ENCODE measurements around the gene C11orf52. TPM values are rescaled to one million over a fixed set of nuclear protein-coding genes. Genes with fewer than 3 reads are reported as not detected.

Gene C11orf52
- total and polyA plus RNA-seq, 2 donors (not counting 3 experiments of a cell fraction or from before 2014, with no cell fraction given): 0.31 to 0.76 TPM

GRCh38 chr11:111935317-111936039 lies 16.8 kb downstream of the C11orf52 start:
- TF ChIP-seq, protein P1, sequence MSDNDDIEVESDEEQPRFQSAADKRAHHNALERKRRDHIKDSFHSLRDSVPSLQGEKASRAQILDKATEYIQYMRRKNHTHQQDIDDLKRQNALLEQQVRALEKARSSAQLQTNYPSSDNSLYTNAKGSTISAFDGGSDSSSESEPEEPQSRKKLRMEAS (IDR thresholded peaks at IDR 0.05; ENCODE audit: insufficient read depth, insufficient read length): no peak
- TF ChIP-seq POLR2A (IDR thresholded peaks at IDR 0.05; ENCODE audit: low read depth, low read length) (no peak), EZH2 (IDR thresholded peaks at IDR 0.05; ENCODE audit: borderline replicate concordance, low read depth, low read length, severe bottlenecking) (no peak), GATA2 (IDR thresholded peaks at IDR 0.05; ENCODE audit: insufficient read depth, insufficient read length, low read depth, low read length) (no peak), FOS (IDR thresholded peaks at IDR 0.05; ENCODE audit: borderline replicate concordance, insufficient read depth, low read length) (no peak), MYC (IDR thresholded peaks at IDR 0.05; ENCODE audit: low read depth, low read length) (no peak), POLR2AphosphoS5 (IDR thresholded peaks at IDR 0.05; ENCODE audit: insufficient read depth, low read depth, low read length) (no peak), JUN (IDR thresholded peaks at IDR 0.05; ENCODE audit: borderline replicate concordance, insufficient read depth, insufficient read length, low read depth) (no peak)
- TF ChIP-seq, protein P2, sequence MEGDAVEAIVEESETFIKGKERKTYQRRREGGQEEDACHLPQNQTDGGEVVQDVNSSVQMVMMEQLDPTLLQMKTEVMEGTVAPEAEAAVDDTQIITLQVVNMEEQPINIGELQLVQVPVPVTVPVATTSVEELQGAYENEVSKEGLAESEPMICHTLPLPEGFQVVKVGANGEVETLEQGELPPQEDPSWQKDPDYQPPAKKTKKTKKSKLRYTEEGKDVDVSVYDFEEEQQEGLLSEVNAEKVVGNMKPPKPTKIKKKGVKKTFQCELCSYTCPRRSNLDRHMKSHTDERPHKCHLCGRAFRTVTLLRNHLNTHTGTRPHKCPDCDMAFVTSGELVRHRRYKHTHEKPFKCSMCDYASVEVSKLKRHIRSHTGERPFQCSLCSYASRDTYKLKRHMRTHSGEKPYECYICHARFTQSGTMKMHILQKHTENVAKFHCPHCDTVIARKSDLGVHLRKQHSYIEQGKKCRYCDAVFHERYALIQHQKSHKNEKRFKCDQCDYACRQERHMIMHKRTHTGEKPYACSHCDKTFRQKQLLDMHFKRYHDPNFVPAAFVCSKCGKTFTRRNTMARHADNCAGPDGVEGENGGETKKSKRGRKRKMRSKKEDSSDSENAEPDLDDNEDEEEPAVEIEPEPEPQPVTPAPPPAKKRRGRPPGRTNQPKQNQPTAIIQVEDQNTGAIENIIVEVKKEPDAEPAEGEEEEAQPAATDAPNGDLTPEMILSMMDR (IDR thresholded peaks at IDR 0.05; ENCODE audit: extremely low read depth in 1 of 2, insufficient read depth in 1 of 2, low read depth in 1 of 2, low read length in 2 of 2): no peak
- DNase-seq (ENCODE audit: low read depth, low spot score) (no peak), FAIRE-seq (no peak)
- intact Hi-C loops (cut with micrococcal nuclease) (no loop called here), dilution Hi-C loops (cut with MboI; ENCODE audit: extremely low pct_ligation_motif_present, low sequenced_read_pairs) (no loop called here)
- H3K27ac ChIP-seq (ENCODE audit: insufficient read depth, low read depth, low read length): no peak overlapping the region
- H3K27me3 ChIP-seq (ENCODE audit: control insufficient read depth in 2 of 2, insufficient read depth in 2 of 2, low read length in 2 of 2): no peaks in the 10 kb centered on the region
- no peaks in the 10 kb centered on the region for H3K36me3 ChIP-seq (ENCODE audit: control insufficient read depth in 2 of 2, extremely low read depth in 1 of 2, insufficient read depth in 2 of 2, low read length in 2 of 2)
- ChIA-PET POLR2A (interaction anchor here (0.9 kb wide), 1 partner anchor 42 kb away, joined by 3 read pairs; no protein-coding TSS in a partner anchor), CTCF (interaction anchor here (1.2 to 8.7 kb wide), 5 partner anchors 9 to 64 kb away, joined by 3 to 407 read pairs (median 7); partner anchors contain the start of gene ALG9)
- peaks cover 12% of the 10 kb centered on the region for H3K79me2 ChIP-seq (ENCODE audit: control insufficient read depth, insufficient read depth, low read length)
- H3K9me3 ChIP-seq (replicated peaks; ENCODE audit: control insufficient read depth, insufficient read depth, low read length): no peaks in the 10 kb centered on the region
- H3K4me1 ChIP-seq (ENCODE audit: control insufficient read depth, extremely low read depth, insufficient read depth, low read length): peaks cover 40% of the 10 kb centered on the region
- H3K9ac ChIP-seq (replicated peaks; ENCODE audit: extremely low read depth, insufficient read depth, low read length): no peak overlapping the region
- H3K4me2 ChIP-seq (ENCODE audit: insufficient read depth, low read length): no peak overlapping the region
- H4K20me1 ChIP-seq (replicated peaks; ENCODE audit: control insufficient read depth, extremely low read depth, insufficient read depth, low read length): no peaks in the 10 kb centered on the region
- H3K9me1 ChIP-seq (replicated peaks; ENCODE audit: control insufficient read depth, extremely low read depth, insufficient read depth, low read length): no peaks in the 10 kb centered on the region
- H3K4me3 ChIP-seq (replicated peaks in 1 of 3; ENCODE audit: insufficient read depth in 1 of 3, low read depth in 1 of 3, low read length in 3 of 3): no peak overlapping the region
- peak overlapping the region; percentile 33 for H2AFZ ChIP-seq (ENCODE audit: low read depth, low read length)
- BruUV-seq (replicated peaks): no TSS peak
